H1 (cell line): ENCODE data around the gene ABHD14A. TPM values are rescaled to one million over a fixed set of nuclear protein-coding genes. Genes with fewer than 3 reads are reported as not detected.
A peak's percentile ranks its signal among the peaks of the same experiment; 100 is the strongest.

Source experiments
- CTCF ChIA-PET: fragments of 300-600 bp; sonication (Branson Sonifier 250); formaldehyde crosslinking; loops from one replicate; lab custom pipeline; 2021; ENCODE audit not compliant: partially characterized antibody; lab: Charles Lee
- POLR2A ChIA-PET: fragments of 300-600 bp; sonication (Branson Sonifier 250); formaldehyde crosslinking; loops from one replicate; lab custom pipeline; 2021; ENCODE audit warnings: inconsistent platforms; ENCODE audit not compliant: partially characterized antibody; lab: Charles Lee
- DNase-seq, 2 experiments: peaks; one replicate each; pipeline versions ENCODE4 v3.0.0 to v3.0.0-alpha.2; 2010 to 2022; ENCODE audit warnings: low spot score in 2 of 2, low read depth in 1 of 2, mixed read lengths in 1 of 2
- FAIRE-seq: peaks from 2 replicates; lab custom pipeline; 2011; peaks lifted over from hg19 to GRCh38; lab: Jason Lieb, UNC
- H2AFZ ChIP-seq: 2 replicates; pipeline ENCODE4 v1.8.1; 2012; ENCODE audit warnings: low read length, inconsistent platforms
- H2AK5ac ChIP-seq: 2 replicates; pipeline ENCODE4 v1.6.1; 2013; ENCODE audit warnings: low read depth, low read length
- H2BK120ac ChIP-seq: replicated peaks from 2 replicates; pipeline ENCODE3; 2013; ENCODE audit warnings: low read depth, low read length, inconsistent platforms
- H2BK12ac ChIP-seq: 2 replicates; pipeline ENCODE4 v1.6.1; 2013; ENCODE audit warnings: low read depth, low read length
- H2BK15ac ChIP-seq: 2 replicates; pipeline ENCODE4 v1.6.1; 2013; ENCODE audit warnings: low read length
- H2BK20ac ChIP-seq: 2 replicates; pipeline ENCODE4 v1.6.1; 2013; ENCODE audit warnings: low read length
- H2BK5ac ChIP-seq: 2 replicates; pipeline ENCODE4 v1.6.1; 2013; ENCODE audit warnings: low read depth, low read length
- H3K14ac ChIP-seq: 2 replicates; pipeline ENCODE4 v1.6.1; 2013; ENCODE audit warnings: inconsistent platforms; ENCODE audit not compliant: insufficient read length
- H3K18ac ChIP-seq: 2 replicates; pipeline ENCODE4 v1.6.1; 2013; ENCODE audit warnings: low read length; ENCODE audit errors: extremely low read depth
- H3K23ac ChIP-seq: 2 replicates; pipeline ENCODE4 v1.6.1; 2013; ENCODE audit warnings: inconsistent platforms; ENCODE audit not compliant: insufficient read length
- H3K23me2 ChIP-seq: 2 replicates; pipeline ENCODE4 v1.6.1; 2013; ENCODE audit warnings: low read depth, low read length
- H3K27ac ChIP-seq: 2 replicates; pipeline ENCODE4 v1.6.1; 2011; ENCODE audit warnings: low read depth, low read length, inconsistent platforms
- H3K27me3 ChIP-seq, 4 experiments: replicated peaks in 1 of 4; 1 replicate in 1 of 4; 2 replicates in 3 of 4; pipeline versions ENCODE4 v1.6.1 to v1.8.1; 2011 to 2013; ENCODE audit warnings: low read length in 3 of 4, mild to moderate bottlenecking in 3 of 4, inconsistent platforms in 2 of 4, mixed read lengths in 2 of 4, moderate library complexity in 1 of 4; ENCODE audit not compliant: control insufficient read depth in 3 of 4, insufficient read depth in 3 of 4; ENCODE audit errors: extremely low read depth in 1 of 4
- H3K36me3 ChIP-seq, 4 experiments: 2 replicates each; pipeline versions ENCODE4 v1.6.1 to v1.8.1; 2011 to 2013; ENCODE audit warnings: mild to moderate bottlenecking in 4 of 4, low read length in 3 of 4, moderate library complexity in 2 of 4, control low read depth in 1 of 4, inconsistent platforms in 1 of 4; ENCODE audit not compliant: insufficient read depth in 4 of 4, control insufficient read depth in 2 of 4
- H3K4ac ChIP-seq: replicated peaks from 2 replicates; pipeline ENCODE3; 2013; ENCODE audit warnings: low read length, low read depth, mixed read lengths, inconsistent platforms; ENCODE audit not compliant: insufficient read length
- H3K4me1 ChIP-seq, 4 experiments: replicated peaks in 1 of 4; 1 replicate in 1 of 4; 2 replicates in 3 of 4; pipeline versions ENCODE4 v1.6.1 to v1.8.1; 2011 to 2013; ENCODE audit warnings: low read length in 3 of 4, inconsistent platforms in 2 of 4, mixed read lengths in 1 of 4; ENCODE audit not compliant: insufficient read depth in 4 of 4, control insufficient read depth in 3 of 4
- H3K4me2 ChIP-seq, 2 experiments: 2 replicates each; pipeline versions ENCODE4 v1.6.1 to v1.8.1; 2011 to 2013; ENCODE audit warnings: low read depth in 2 of 2, low read length in 2 of 2, control low read depth in 1 of 2, inconsistent platforms in 1 of 2, mild to moderate bottlenecking in 1 of 2; ENCODE audit not compliant: insufficient read depth in 1 of 2
- H3K4me3 ChIP-seq, 4 experiments: fragments of 200-600, 300-600 bp in 1 of 4; sonication (generic), shearing (Covaris generic), sonication (Bioruptor Twin) in 1 of 4; 2 replicates each; pipeline versions ENCODE4 v1.5.1 to v1.8.1; 2011 to 2016; ENCODE audit warnings: low read length in 4 of 4, low read depth in 3 of 4, control low read depth in 2 of 4, inconsistent platforms in 2 of 4, mild to moderate bottlenecking in 2 of 4, mixed read lengths in 1 of 4, moderate library complexity in 1 of 4; ENCODE audit not compliant: insufficient read depth in 2 of 4; ENCODE audit errors: extremely low read depth in 1 of 4
- H3K56ac ChIP-seq: replicated peaks from 2 replicates; pipeline ENCODE3; 2013; ENCODE audit warnings: low read depth, mild to moderate bottlenecking, mixed read lengths, low read length, inconsistent platforms; ENCODE audit not compliant: insufficient read length
- H3K79me1 ChIP-seq: 2 replicates; pipeline ENCODE4 v1.6.1; 2013; ENCODE audit warnings: low read depth, low read length, control low read depth
- H3K79me2 ChIP-seq, 2 experiments: 2 replicates each; pipeline versions ENCODE4 v1.6.1 to v1.8.1; 2012 to 2013; ENCODE audit warnings: low read length in 2 of 2, mild to moderate bottlenecking in 2 of 2, inconsistent platforms in 1 of 2; ENCODE audit not compliant: insufficient read depth in 2 of 2, control insufficient read depth in 1 of 2
- H3K9ac ChIP-seq, 4 experiments: replicated peaks in 1 of 4; 1 replicate in 1 of 4; 2 replicates in 3 of 4; pipeline versions ENCODE4 v1.6.1 to v1.8.1; 2011 to 2013; ENCODE audit warnings: low read depth in 3 of 4, low read length in 3 of 4, control low read depth in 2 of 4, mild to moderate bottlenecking in 2 of 4, moderate library complexity in 2 of 4, inconsistent platforms in 1 of 4; ENCODE audit errors: extremely low read depth in 1 of 4
- H3K9me3 ChIP-seq, 2 experiments: 2 replicates each; pipeline versions ENCODE4 v1.6.1 to v1.8.1; 2012 to 2013; ENCODE audit warnings: mild to moderate bottlenecking in 2 of 2, moderate library complexity in 2 of 2, control low read depth in 1 of 2, inconsistent platforms in 1 of 2, low read depth in 1 of 2, low read length in 1 of 2, mixed read lengths in 1 of 2; ENCODE audit not compliant: insufficient read depth in 2 of 2
- H4K20me1 ChIP-seq, 2 experiments: replicated peaks in 1 of 2; 2 replicates each; pipeline versions ENCODE3 to v1.8.1; 2011 to 2013; ENCODE audit warnings: inconsistent platforms in 2 of 2, low read length in 2 of 2, mild to moderate bottlenecking in 1 of 2; ENCODE audit not compliant: insufficient read depth in 2 of 2, control insufficient read depth in 1 of 2
- H4K5ac ChIP-seq: 2 replicates; pipeline ENCODE4 v1.6.1; 2013; ENCODE audit warnings: low read length, low read depth, mixed read lengths, inconsistent platforms; ENCODE audit not compliant: insufficient read length
- H4K8ac ChIP-seq: 2 replicates; pipeline ENCODE4 v1.8.0; 2013; ENCODE audit warnings: mild to moderate bottlenecking, moderate library complexity, low read length, inconsistent platforms; ENCODE audit not compliant: insufficient read depth; ENCODE audit errors: extremely low read depth
- H4K91ac ChIP-seq: replicated peaks from 2 replicates; pipeline ENCODE3; 2013; ENCODE audit warnings: low read length, mixed read lengths, inconsistent platforms; ENCODE audit not compliant: insufficient read length
- EZH2 ChIP-seq: fragments of 200-600 bp; sonication (generic); IDR thresholded peaks from 2 replicates; pipeline ENCODE4 v1.7.1; 2012; ENCODE audit warnings: low read depth, mild to moderate bottlenecking, moderate library complexity, low read length, inconsistent platforms; ENCODE audit not compliant: severe bottlenecking
- WGBS, 2 experiments: shearing (Covaris generic) in 1 of 2; methylation state at CpG; one replicate each; pipeline versions ENCODE4 v1.1.6 to v1.1.7; 2013 to 2015; ENCODE audit warnings: low lambda C conversion rate in 2 of 2, mixed read lengths in 2 of 2, inconsistent platforms in 1 of 2, low coverage in 1 of 2, missing lambda C conversion rate in 1 of 2; ENCODE audit not compliant: insufficient replicate concordance in 2 of 2, insufficient coverage in 1 of 2, insufficient read length in 1 of 2; ENCODE audit errors: extremely low coverage in 1 of 2, missing lambda C conversion rate in 1 of 2; 5-methylcytosine and 5-hydroxymethylcytosine counted together
- polyA plus RNA-seq, 7 experiments: library from polyadenylated mRNA; depleted of rRNA in 3 of 7; stranded (reverse) in 5 of 7; unstranded in 2 of 7; fragments of >200 nt in 5 of 7; fragments of 200-250 nt in 2 of 7; gene quantifications; 1 replicate in 5 of 7; 2 replicates in 1 of 7; 4 replicates in 1 of 7; pipeline versions ENCODE4 v1.2.1 to v1.2.3, GENCODE V29; 2011 to 2013; ENCODE audit warnings: missing spikeins in 2 of 7, mixed read lengths in 2 of 7
- total RNA-seq: library from RNA; stranded (reverse); fragmentation: NEBNext Ultra II Directional; extraction: Animal tissue kit (Norgen Biotek cat#: 25700); gene quantifications from 2 replicates; pipeline ENCODE4 v1.2.1, GENCODE V29; 2021

ABHD14A gene
- total and polyA plus RNA-seq, 2 of the 8 experiments (the other 6 are each of a cell fraction or from before 2014, with no cell fraction given) = 4.6 to 9.8 TPM

DNA sequence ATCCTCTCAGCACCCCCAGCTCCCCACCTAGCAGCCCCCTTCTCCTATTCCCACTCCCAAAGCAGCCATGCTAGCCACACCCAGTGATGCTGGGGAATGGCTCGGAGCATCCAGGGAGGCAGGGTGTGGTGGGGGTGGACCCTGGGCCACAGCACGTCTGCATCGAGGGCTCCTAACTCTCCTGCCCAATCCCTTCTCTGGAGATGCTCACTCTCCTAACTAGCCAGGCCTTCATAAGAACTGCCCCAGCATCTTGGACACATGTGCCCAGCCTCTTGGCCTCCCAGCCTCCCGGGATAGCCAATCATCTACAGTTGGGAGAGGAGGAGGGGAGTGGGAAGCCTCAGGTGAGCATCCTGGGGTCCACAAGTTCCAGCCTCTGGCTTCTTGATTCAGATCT, 10.3 kb upstream of the ABHD14A start:
- Histone ChIP-seq H4K5ac (no peak overlapping the region), H2BK20ac (no peak overlapping the region), H3K4me3 (no peak overlapping the region), H3K56ac (no peak overlapping the region), H2AFZ (no peak overlapping the region), H3K27me3 (peaks cover 0 to 13% (median 2%) of the 10 kb centered on the region in 4 experiments; a peak in 5 of 7 replicates), H3K23ac (no peak overlapping the region), H3K36me3 (no peaks in the 10 kb centered on the region), H2AK5ac (peak overlapping the region; percentile 7; the same call in 1 of the 2 replicates), H4K20me1 (peaks cover 0 to 10% of the 10 kb centered on the region in 2 experiments), H3K79me2 (no peaks in the 10 kb centered on the region), H2BK120ac (no peak overlapping the region), H3K9ac (no peak overlapping the region), H3K4me2 (peak overlapping the region in 1 of 2 experiments; percentile 44; a peak in 2 of 4 replicates), H2BK15ac (peak overlapping the region; percentile 95), H3K27ac (no peak overlapping the region), H3K4me1 (peaks cover 12 to 39% (median 31%) of the 10 kb centered on the region in 4 experiments), H4K91ac (no peak overlapping the region), H3K18ac (no peak overlapping the region), H4K8ac (no peak overlapping the region), H3K23me2 (peaks cover 9% of the 10 kb centered on the region; the same call in 1 of the 2 replicates), H3K14ac (no peak overlapping the region), H3K4ac (no peak overlapping the region), H3K79me1 (no peaks in the 10 kb centered on the region), H2BK5ac (no peak overlapping the region), H2BK12ac (peak overlapping the region; percentile 85; the same call in 1 of the 2 replicates), H3K9me3 (no peaks in the 10 kb centered on the region)
- FAIRE-seq (no peak), DNase-seq (no peak)
- 86% methylated on average over 4 of the region's 4 CpGs; no CpG with 5 or more reads in 1 of the 2 experiments for WGBS, 2 experiments
- CTCF ChIA-PET = interaction anchor here (0.8 to 10.5 kb wide), 7 partner anchors 7 to 282 kb away, joined by 3 to 66 read pairs (median 12); partner anchors contain the start of genes ABHD14A, ABHD14B, ACY1 and PARP3
- POLR2A ChIA-PET = interaction anchor here (1.7 to 29.3 kb wide), 3 partner anchors 15 to 23 kb away, joined by 6 to 923 read pairs (median 130); partner anchors contain the start of genes ABHD14A, ABHD14B, ACY1 and GPR62
- TF ChIP-seq EZH2 = no peak
